Stimulated activated naive B cell treated with anti-CD40 and anti-IgM and Interleukin-4, amounts not matched to agents 10 μg/mL and 1 μg/mL and 100 μg/mL, for 72 hours (primary cell): Measurements from ENCODE around the gene ST6GALNAC5.
"Not testable (repeated sequence)": the region's sequence is repeated elsewhere in the genome, so short reads cannot be mapped to it uniquely, and the experiment has no call there.

ENCODE experiments used
- ATAC-seq, 2 donors: fragments of 150-1000 bp; cut with Tn5 transposase; replicated peaks; 2 replicates each; pipeline ENCODE4 v1.10.0; 2021; ENCODE audit warnings: moderate library complexity in 1 of 2
- DNase-seq: peaks from one replicate; pipeline ENCODE4 v3.0.0; 2021
- H3K27ac Mint-ChIP-seq: one replicate; pipeline ENCODE4 v1.8.0; 2022; ENCODE audit warnings: mild to moderate bottlenecking, mixed read lengths
- H3K27me3 Mint-ChIP-seq, 2 donors: one replicate each; pipeline ENCODE4 v1.8.0; 2022; ENCODE audit warnings: mixed read lengths in 2 of 2
- H3K36me3 Mint-ChIP-seq, 2 donors: one replicate each; pipeline ENCODE4 v1.8.0; 2022; ENCODE audit warnings: mixed read lengths in 2 of 2, mild to moderate bottlenecking in 1 of 2
- H3K4me1 Mint-ChIP-seq, 2 donors: one replicate each; pipeline ENCODE4 v1.8.0; 2022; ENCODE audit warnings: mixed read lengths in 2 of 2, mild to moderate bottlenecking in 1 of 2
- H3K4me3 Mint-ChIP-seq, 2 donors: one replicate each; pipeline ENCODE4 v1.8.0; 2022; ENCODE audit warnings: mild to moderate bottlenecking in 2 of 2, mixed read lengths in 2 of 2, moderate library complexity in 1 of 2
- H3K9me3 Mint-ChIP-seq, 2 donors: one replicate each; pipeline ENCODE4 v1.8.0; 2022; ENCODE audit warnings: mixed read lengths in 2 of 2, mild to moderate bottlenecking in 1 of 2

The ST6GALNAC5 gene

DNA sequence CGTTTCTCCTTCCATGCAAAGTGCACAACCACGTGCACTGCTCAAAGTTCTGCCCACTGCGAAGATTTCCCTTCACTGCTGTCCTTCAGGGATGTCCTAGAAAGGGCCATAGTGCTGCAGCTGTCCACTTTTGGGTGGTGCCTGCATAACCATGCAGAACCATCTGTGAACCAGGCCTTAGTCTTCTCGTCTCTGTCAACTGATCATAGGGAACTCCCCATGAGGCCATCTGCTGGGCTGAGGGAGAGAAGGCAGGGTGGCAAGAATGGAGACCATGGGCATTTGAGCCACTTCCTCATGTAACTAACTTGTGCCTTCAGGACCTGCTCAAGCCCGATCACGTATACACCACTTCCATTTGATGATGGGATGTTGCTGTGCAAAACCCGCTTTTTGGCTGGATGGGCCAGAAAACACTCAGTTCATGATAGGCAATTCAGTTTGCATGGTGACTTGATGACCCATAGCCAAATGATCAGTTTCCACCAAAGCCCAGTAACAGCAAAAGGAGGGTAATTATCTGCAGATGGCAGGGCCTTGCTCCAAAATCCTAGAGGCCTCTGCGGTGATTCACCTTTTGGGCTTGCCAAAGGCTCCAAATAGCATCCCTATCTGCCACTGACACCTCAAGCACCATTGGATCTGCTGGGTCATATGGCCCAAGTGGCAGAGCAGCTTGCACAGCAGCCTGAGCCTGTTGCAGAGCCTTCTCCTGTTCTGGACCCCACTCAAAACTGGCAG lies 9.5 kb downstream of the ST6GALNAC5 start:
- peaks cover 0 to 3% of the 10 kb centered on the region in 2 donors for H3K36me3 Mint-ChIP-seq
- peaks cover 4 to 11% of the 10 kb centered on the region in 2 donors for H3K9me3 Mint-ChIP-seq
- H3K27ac Mint-ChIP-seq: no peak overlapping the region
- DNase-seq (no peak), ATAC-seq (no peak)
- H3K4me1 Mint-ChIP-seq: peaks cover 3 to 4% of the 10 kb centered on the region in 2 donors
- no peak overlapping the region for H3K4me3 Mint-ChIP-seq
- H3K27me3 Mint-ChIP-seq: peaks cover 16 to 30% of the 10 kb centered on the region in 2 donors

GRCh38 chr1:76879014-76879413 lies 11.7 kb downstream of the ST6GALNAC5 start:
- not testable (repeated sequence) for H3K36me3 Mint-ChIP-seq, DNase-seq, ATAC-seq, H3K4me1 Mint-ChIP-seq, H3K9me3 Mint-ChIP-seq, H3K4me3 Mint-ChIP-seq, H3K27ac Mint-ChIP-seq
- peaks cover 4 to 26% of the 10 kb centered on the region in 2 donors for H3K27me3 Mint-ChIP-seq

DNA sequence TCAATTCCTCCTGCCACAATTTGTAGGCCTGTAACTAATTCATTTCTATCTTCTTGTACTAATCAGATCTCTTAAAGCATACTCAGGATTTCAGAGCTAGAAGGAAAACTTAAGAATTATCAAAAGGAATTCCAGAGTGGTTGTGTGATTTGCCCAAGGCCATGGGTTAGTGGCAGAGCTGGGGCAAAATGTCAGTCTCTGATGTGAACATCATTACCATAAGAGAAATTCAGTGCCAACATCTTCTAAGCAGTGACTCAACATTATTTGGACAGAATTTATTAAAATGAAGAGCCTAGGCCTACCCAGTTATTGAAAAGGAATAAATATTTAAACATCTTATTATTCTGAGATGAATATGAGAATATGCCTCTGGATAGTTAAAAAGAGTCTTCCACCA lies 14.5 kb downstream of the ST6GALNAC5 start:
- H3K27ac Mint-ChIP-seq: no peak overlapping the region
- DNase-seq (no peak), ATAC-seq (no peak)
- H3K9me3 Mint-ChIP-seq: no peaks in the 10 kb centered on the region
- H3K27me3 Mint-ChIP-seq: peaks cover 0 to 11% of the 10 kb centered on the region in 2 donors
- no peak overlapping the region for H3K4me3 Mint-ChIP-seq
- H3K36me3 Mint-ChIP-seq: no peaks in the 10 kb centered on the region
- H3K4me1 Mint-ChIP-seq: no peaks in the 10 kb centered on the region

- no peaks in the 10 kb centered on the region for H3K4me1 Mint-ChIP-seq
- peaks cover 3 to 7% of the 10 kb centered on the region in 2 donors for H3K9me3 Mint-ChIP-seq
- no peak overlapping the region for H3K4me3 Mint-ChIP-seq
- no peak for ATAC-seq
- peaks cover 9% of the 10 kb centered on the region in 2 donors for H3K27me3 Mint-ChIP-seq
- H3K36me3 Mint-ChIP-seq: no peaks in the 10 kb centered on the region
- no peak overlapping the region for H3K27ac Mint-ChIP-seq
- no peak for DNase-seq
Measured at GRCh38 chr1:76891931-76892622, 24.8 kb downstream of the ST6GALNAC5 start.

DNA sequence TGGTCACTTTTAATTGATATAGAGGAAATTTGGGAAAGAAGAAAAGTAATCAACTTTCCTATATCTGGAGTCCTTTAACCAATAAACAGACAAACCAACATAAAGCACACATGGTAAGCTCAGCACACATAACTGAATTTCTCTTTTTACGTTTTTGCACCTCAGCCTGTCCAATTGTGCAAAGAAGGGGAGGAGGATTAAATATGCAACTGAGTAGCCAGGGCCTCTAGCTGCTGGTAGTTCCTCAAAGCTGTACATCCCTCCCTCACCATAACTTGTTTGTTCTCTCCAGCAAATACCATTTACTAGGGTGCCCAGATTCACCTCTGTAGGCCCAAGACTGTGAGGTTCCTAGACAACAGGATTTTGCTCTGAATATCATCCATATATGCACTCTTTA lies 25.4 kb downstream of the ST6GALNAC5 start:
- no peaks in the 10 kb centered on the region for H3K36me3 Mint-ChIP-seq
- H3K27ac Mint-ChIP-seq: no peak overlapping the region
- H3K9me3 Mint-ChIP-seq: peaks cover 3 to 7% of the 10 kb centered on the region in 2 donors
- DNase-seq (no peak), ATAC-seq (no peak)
- H3K27me3 Mint-ChIP-seq: peaks cover 9% of the 10 kb centered on the region in 2 donors
- no peak overlapping the region for H3K4me3 Mint-ChIP-seq
- no peaks in the 10 kb centered on the region for H3K4me1 Mint-ChIP-seq

DNA sequence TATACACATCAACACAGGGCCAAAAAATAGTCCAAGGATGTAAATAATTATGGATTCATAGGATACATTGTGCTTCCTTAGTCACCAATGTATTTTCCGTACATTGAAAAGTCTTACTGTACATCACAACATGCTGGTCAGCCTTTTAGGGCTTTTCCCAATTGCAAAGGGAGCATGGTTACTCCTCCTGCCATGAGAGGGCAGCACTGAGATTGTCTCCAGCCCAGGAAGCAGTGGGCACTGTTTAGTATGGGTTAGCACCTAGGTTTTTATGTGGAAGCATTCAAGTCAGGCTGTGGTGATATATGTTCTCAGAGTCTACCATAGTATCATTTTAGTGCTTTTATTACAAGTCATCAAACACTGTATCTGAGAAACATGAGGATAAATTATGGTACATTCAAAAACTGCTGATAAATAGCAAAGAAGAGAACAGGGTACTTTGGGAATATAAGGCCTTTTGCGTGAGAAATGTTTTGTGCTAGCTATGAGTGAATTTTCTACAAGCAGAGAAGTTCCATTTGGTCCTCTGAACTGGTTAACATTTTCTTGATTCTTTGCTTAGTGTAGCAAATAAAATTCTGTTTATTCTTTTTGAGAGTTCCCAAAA lies 34.0 kb downstream of the ST6GALNAC5 start:
- H3K36me3 Mint-ChIP-seq: no peaks in the 10 kb centered on the region
- peaks cover 0 to 16% of the 10 kb centered on the region in 2 donors for H3K27me3 Mint-ChIP-seq
- no peak overlapping the region for H3K27ac Mint-ChIP-seq
- H3K4me1 Mint-ChIP-seq: no peaks in the 10 kb centered on the region
- no peak overlapping the region for H3K4me3 Mint-ChIP-seq
- peak; percentile 74 to 80 for ATAC-seq
- peaks cover 0 to 3% of the 10 kb centered on the region in 2 donors for H3K9me3 Mint-ChIP-seq
- peak; percentile 15 for DNase-seq

DNA sequence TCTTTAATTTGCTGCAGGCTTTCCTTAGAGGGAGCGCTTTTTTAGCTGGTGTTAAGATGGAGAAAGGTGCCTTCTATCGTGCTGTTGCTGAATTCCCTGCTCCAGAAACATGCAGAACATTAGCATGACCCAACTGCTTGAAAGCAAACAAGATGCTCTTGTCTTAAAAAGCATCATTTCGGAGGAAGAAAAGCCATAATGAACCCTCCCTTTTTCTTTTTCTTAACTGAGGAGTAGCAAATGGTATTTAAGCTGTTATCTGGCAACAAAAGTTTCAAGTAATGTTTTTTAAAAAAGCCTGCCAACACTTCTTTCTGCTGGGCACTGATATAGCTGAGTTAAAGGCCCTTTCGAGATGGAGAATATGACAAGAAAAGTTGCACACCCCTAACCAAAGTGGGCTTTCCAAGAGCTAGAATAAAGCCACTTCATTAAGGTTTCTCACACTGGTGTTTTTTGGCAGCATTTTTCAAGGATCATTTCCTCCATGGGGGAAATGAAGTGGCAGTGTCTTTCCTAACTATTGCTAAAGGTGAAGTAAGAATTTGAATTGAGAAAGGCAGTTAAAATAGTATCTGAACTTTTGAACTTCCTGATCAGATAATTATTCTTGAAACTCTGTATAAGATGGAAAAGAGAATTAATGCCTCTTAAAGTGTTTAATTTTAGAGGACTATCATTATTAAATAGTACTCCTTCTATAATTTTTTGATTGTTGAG lies 38.8 kb downstream of the ST6GALNAC5 start:
- H3K9me3 Mint-ChIP-seq: no peaks in the 10 kb centered on the region
- no peaks in the 10 kb centered on the region for H3K4me1 Mint-ChIP-seq

GRCh38 chr1:76909311-76909710 lies 42.0 kb downstream of the ST6GALNAC5 start:
- peaks cover 0 to 4% of the 10 kb centered on the region in 2 donors for H3K9me3 Mint-ChIP-seq
- no peaks in the 10 kb centered on the region for H3K36me3 Mint-ChIP-seq
- DNase-seq (no peak), ATAC-seq (no peak)
- no peak overlapping the region for H3K4me3 Mint-ChIP-seq
- H3K27ac Mint-ChIP-seq: no peak overlapping the region
- no peaks in the 10 kb centered on the region for H3K4me1 Mint-ChIP-seq
- peaks cover 5 to 6% of the 10 kb centered on the region in 2 donors for H3K27me3 Mint-ChIP-seq

More for the DNA sequence above, 38.8 kb downstream of the ST6GALNAC5 start:
- ATAC-seq (no peak), DNase-seq (no peak)
- Mint-ChIP-seq H3K4me3 (no peak overlapping the region), H3K36me3 (no peaks in the 10 kb centered on the region), H3K27ac (no peak overlapping the region), H3K27me3 (no peaks in the 10 kb centered on the region)

DNA sequence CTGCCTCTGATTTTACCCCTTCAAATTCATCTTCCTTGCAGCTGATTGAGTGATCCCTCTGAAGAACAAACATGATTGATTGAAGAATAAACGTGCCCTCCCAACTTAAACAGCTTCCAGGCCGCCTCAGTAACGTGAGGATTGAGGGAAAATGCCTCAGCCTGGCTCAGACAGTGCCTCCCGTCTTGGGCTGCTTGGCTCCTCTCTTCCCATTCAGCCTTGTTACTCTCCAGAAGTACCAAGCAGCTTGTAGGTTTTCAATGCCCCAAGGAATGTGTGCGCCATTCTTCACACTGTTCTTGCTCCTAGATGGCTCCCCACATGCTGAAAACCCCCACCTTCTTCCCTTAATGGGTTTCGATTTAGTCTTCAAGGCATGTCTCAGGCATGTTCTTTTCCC lies 51.8 kb downstream of the ST6GALNAC5 start:
- Mint-ChIP-seq H3K4me1 (no peaks in the 10 kb centered on the region), H3K27me3 (peaks cover 8 to 19% of the 10 kb centered on the region in 2 donors), H3K9me3 (no peaks in the 10 kb centered on the region), H3K36me3 (no peaks in the 10 kb centered on the region), H3K27ac (no peak overlapping the region), H3K4me3 (no peak overlapping the region)
- DNase-seq (no peak), ATAC-seq (no peak)

DNA sequence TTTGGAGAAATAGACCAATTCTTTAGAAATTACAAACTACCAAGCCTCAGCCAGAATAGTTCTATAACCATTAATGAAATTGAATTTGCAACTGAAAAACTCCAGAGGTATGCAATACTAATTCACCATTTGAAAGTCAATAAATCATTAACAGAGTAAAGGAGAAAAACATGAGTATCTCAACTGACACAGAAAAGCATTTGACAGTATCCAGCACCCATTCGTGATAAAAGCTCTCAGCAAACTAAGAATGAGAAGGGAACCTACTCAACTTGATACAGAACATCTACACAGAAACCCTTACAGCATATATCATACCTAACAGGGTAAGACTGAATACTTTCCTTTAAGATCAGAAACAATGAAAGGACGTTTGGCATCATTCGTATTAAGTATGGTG lies 54.3 kb downstream of the ST6GALNAC5 start:
- no peaks in the 10 kb centered on the region for H3K36me3 Mint-ChIP-seq
- H3K4me1 Mint-ChIP-seq: no peaks in the 10 kb centered on the region
- no peak for DNase-seq
- no peaks in the 10 kb centered on the region for H3K9me3 Mint-ChIP-seq
- no peak for ATAC-seq
- H3K27me3 Mint-ChIP-seq: peaks cover 8 to 19% of the 10 kb centered on the region in 2 donors
- H3K27ac Mint-ChIP-seq: no peak overlapping the region
- no peak overlapping the region for H3K4me3 Mint-ChIP-seq

GRCh38 chr1:76925825-76926224 lies 58.5 kb downstream of the ST6GALNAC5 start:
- no peak overlapping the region for H3K4me3 Mint-ChIP-seq

GRCh38 chr1:76928522-76928921 lies 61.2 kb downstream of the ST6GALNAC5 start:
- no peaks in the 10 kb centered on the region for H3K27me3 Mint-ChIP-seq
- peaks cover 1 to 7% of the 10 kb centered on the region in 2 donors for H3K9me3 Mint-ChIP-seq
- H3K27ac Mint-ChIP-seq: no peak overlapping the region
- no peak for ATAC-seq
- no peaks in the 10 kb centered on the region for H3K36me3 Mint-ChIP-seq
- no peaks in the 10 kb centered on the region for H3K4me1 Mint-ChIP-seq
- DNase-seq: no peak
- no peak overlapping the region for H3K4me3 Mint-ChIP-seq

More at GRCh38 chr1:76925825-76926224, 58.5 kb downstream of the ST6GALNAC5 start:
- ATAC-seq (no peak), DNase-seq (no peak)
- Mint-ChIP-seq H3K27ac (no peak overlapping the region), H3K4me1 (no peaks in the 10 kb centered on the region), H3K27me3 (peaks cover 3 to 4% of the 10 kb centered on the region in 2 donors), H3K36me3 (no peaks in the 10 kb centered on the region), H3K9me3 (no peaks in the 10 kb centered on the region)

DNA sequence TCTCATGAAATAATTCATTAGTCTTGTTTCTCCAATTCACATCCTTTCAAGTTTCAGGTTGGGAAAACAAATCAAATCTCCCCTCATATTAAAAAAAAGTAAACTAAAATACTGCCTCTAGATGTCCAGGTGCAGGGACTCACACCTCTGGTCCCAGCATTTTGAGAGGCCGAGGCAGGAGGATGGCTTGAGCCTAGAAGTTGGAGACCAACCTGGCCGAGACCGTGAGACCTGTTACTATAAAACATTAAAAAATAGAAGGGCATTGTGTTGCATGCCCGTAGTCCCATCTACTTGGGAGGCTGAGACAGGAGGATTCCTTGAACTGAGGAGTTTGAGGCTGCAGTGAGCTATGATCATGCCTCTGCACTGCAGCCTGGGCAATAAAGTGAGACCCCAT lies 61.9 kb downstream of the ST6GALNAC5 start:
- Mint-ChIP-seq H3K4me1 (no peaks in the 10 kb centered on the region), H3K4me3 (no peak overlapping the region), H3K27ac (no peak overlapping the region), H3K27me3 (no peaks in the 10 kb centered on the region), H3K9me3 (peaks cover 1 to 7% of the 10 kb centered on the region in 2 donors), H3K36me3 (no peaks in the 10 kb centered on the region)
- ATAC-seq (no peak), DNase-seq (no peak)
